Activated CD8-positive, alpha-beta memory T cell treated with anti-CD3 and anti-CD28 coated beads, Interleukin-2, amount 10 ng/mL, durations not matched to agents 7 days and 5 days (primary cell): ENCODE data around the gene ATP2A3. TPM values are rescaled to one million over a fixed set of nuclear protein-coding genes. Genes with fewer than 3 reads are reported as not detected.
A peak's percentile ranks its signal among the peaks of the same experiment; 100 is the strongest.

Experiments used
- ATAC-seq: fragments of 150-1000 bp; cut with Tn5 transposase; one replicate; pipeline ENCODE4 v1.10.0; 2021; ENCODE audit warnings: moderate library complexity
- CTCF ChIA-PET: fragments of 350-600 bp; sonication (Branson Sonifier 250); formaldehyde crosslinking; loops from one replicate; lab custom pipeline; 2021; ENCODE audit warnings: antibody characterized with exemption; lab: Charles Lee
- DNase-seq: peaks from one replicate; pipeline ENCODE4 v3.0.0-alpha.2; 2020
- H3K27ac Mint-ChIP-seq: one replicate; pipeline ENCODE4 v1.8.0; 2021; ENCODE audit warnings: mild to moderate bottlenecking, mixed read lengths
- H3K27me3 Mint-ChIP-seq: one replicate; pipeline ENCODE4 v1.8.0; 2021; ENCODE audit warnings: mixed read lengths
- H3K36me3 Mint-ChIP-seq: one replicate; pipeline ENCODE4 v1.8.0; 2021; ENCODE audit warnings: mild to moderate bottlenecking, mixed read lengths
- H3K4me1 Mint-ChIP-seq: one replicate; pipeline ENCODE4 v1.8.0; 2021; ENCODE audit warnings: mixed read lengths
- H3K4me3 Mint-ChIP-seq: one replicate; pipeline ENCODE4 v1.8.0; 2021; ENCODE audit warnings: mild to moderate bottlenecking, moderate library complexity, mixed read lengths
- H3K9me3 Mint-ChIP-seq: one replicate; pipeline ENCODE4 v1.8.0; 2022; ENCODE audit warnings: low read depth, mixed read lengths
- total RNA-seq, 2 experiments: library from RNA; stranded (reverse); gene quantifications; one replicate each; pipeline ENCODE4 v1.2.3, GENCODE V29; 2021

Gene ATP2A3
- total RNA-seq, 2 experiments from 2014 or later, result 264 to 377 TPM

DNA sequence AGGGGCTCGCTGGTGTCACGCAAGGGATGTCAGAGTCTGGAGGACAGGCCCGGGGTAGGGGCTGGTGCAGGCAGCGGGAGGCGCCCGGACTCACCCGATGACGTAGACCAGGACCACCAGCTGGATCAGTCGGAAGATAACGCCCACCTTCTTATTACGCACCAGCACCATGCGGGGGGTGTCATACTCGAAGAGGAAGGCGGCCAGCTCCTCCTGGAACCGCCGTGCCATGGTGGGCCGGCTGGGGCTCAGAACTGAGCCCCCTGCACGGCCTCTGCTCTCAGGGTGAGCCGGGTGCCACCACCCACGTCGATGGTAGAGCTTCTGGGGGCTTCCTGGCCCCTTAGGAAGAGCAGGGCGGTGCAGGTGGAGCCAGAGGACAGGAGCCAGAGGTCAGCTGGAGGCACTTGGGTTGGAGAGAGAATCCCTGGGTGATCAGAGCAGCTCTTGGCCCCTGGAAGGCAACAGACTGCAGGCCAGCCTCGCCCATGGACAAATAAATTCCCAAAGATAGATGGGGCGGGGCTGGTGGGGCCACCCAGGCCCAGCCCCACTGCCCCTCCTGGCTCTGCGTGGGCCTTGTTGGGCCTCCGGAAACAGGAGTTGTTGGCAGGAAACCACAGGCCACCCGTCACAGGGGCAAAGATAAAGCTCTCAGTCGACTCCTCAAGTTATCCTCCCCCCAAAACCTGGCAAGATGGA is 48.1 kb downstream of the ATP2A3 start, which contains the start of gene P2RX1:
Gene P2RX1 (minus strand): TSS at position 471 of the 702 bp plus-strand sequence. CDS start 240 bp downstream, at position 231.
- Mint-ChIP-seq H3K4me3 (no peak within 1 kb of the TSS), H3K27me3 (peaks cover 9% of the 10 kb centered on the region), H3K4me1 (peaks cover 36% of the 10 kb centered on the region), H3K36me3 (no peaks in the 10 kb centered on the region), H3K27ac (peak within 1 kb of the TSS; percentile 61), H3K9me3 (no peaks in the 10 kb centered on the region)
- CTCF ChIA-PET, result interaction anchor here (0.8 to 8.0 kb wide), 8 partner anchors 22 to 178 kb away, joined by 3 to 125 read pairs (median 4); partner anchors contain the start of gene NCBP3
- ATAC-seq (peak; percentile 52), DNase-seq (peak; percentile 75)

GRCh38 chr17:3915581-3915994 is 48.6 kb downstream of the ATP2A3 start:
- Mint-ChIP-seq H3K4me1 (peaks cover 37% of the 10 kb centered on the region), H3K4me3 (no peak overlapping the region), H3K27me3 (peaks cover 9% of the 10 kb centered on the region), H3K36me3 (no peaks in the 10 kb centered on the region), H3K27ac (peak overlapping the region; percentile 61), H3K9me3 (no peaks in the 10 kb centered on the region)
- ATAC-seq, result no peak
- no peak for DNase-seq
- CTCF ChIA-PET, result interaction anchor here (1.3 to 8.0 kb wide), 5 partner anchors 69 to 177 kb away, joined by 3 to 125 read pairs (median 7); partner anchors contain the start of gene NCBP3

DNA sequence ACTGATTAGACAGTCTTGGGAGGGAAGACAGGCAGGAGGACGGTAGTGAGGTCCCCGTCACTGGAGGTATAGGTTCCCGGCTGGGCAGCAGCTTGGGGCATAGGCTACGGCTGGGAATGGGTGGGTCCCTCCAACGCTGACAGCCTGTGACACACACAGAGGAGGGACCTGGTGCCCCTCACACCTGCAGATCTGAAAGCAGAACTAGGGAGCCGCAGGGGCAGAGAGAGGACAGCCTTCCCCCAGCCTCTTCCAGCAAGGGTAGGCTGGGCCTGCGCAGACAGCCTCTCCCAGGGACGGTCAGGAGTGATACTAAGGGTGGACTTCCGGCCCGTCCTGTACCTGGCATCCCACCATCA is 49.9 kb downstream of the ATP2A3 start:
- ATAC-seq, result peak; percentile 6
- CTCF ChIA-PET, result interaction anchor here (0.6 to 8.0 kb wide), 50 partner anchors 9 to 286 kb away, joined by 3 to 125 read pairs (median 5); partner anchors contain the start of genes ATP2A3, CAMKK1, CYB5D2 and NCBP3
- peak overlapping the region; percentile 9 for H3K27ac Mint-ChIP-seq
- H3K27me3 Mint-ChIP-seq, result peaks cover 9% of the 10 kb centered on the region
- H3K4me1 Mint-ChIP-seq, result peaks cover 37% of the 10 kb centered on the region
- DNase-seq, result no peak
- no peaks in the 10 kb centered on the region for H3K9me3 Mint-ChIP-seq
- no peak overlapping the region for H3K4me3 Mint-ChIP-seq
- no peaks in the 10 kb centered on the region for H3K36me3 Mint-ChIP-seq

DNA sequence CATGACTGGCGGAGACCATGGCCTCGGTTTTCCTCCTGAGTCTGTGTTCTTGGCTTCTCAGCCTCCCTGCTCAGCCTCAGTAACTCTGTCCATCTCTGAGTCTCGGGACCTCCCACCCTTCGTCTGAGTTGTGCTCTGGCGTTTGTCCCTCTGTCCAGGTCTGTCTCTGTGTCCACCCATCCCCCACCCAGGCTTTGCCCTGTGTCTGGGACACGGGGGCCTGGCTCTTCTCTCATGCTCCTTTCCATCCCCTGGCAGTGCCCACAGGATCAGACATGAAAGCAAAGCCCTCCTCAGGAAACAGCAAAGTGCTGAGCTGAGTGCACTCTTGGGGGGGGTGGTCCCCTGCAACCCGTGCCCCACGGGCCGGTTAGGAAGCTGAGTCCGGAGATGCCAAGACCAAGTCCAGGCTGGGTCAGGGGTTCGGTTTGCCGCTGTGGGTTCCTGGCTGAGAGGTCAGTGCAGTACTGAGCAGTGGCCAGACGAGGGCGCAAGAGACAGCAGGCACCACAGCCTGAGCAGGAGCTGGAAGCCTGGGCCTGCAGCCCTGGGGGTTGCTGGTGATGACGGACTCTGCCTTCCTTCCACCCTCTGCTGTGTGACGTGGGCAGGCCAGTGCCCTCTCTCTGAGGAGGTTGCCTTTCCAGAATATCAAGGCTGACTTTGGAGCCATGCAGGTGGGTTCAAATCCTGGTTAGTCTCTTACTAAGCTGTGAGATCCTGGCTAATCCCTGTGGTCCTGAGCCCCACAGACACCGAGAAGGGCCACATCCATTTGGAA is 50.5 kb downstream of the ATP2A3 start:
- H3K4me3 Mint-ChIP-seq, result no peak overlapping the region
- peaks cover 37% of the 10 kb centered on the region for H3K4me1 Mint-ChIP-seq
- no peaks in the 10 kb centered on the region for H3K9me3 Mint-ChIP-seq
- peaks cover 9% of the 10 kb centered on the region for H3K27me3 Mint-ChIP-seq
- DNase-seq, result peak; percentile 89
- CTCF ChIA-PET, result interaction anchor here (0.6 to 8.0 kb wide), 54 partner anchors 9 to 286 kb away, joined by 3 to 125 read pairs (median 5); partner anchors contain the start of genes ATP2A3, CAMKK1, CYB5D2 and NCBP3
- no peaks in the 10 kb centered on the region for H3K36me3 Mint-ChIP-seq
- peak; percentile 79 for ATAC-seq
- peak overlapping the region; percentile 9 for H3K27ac Mint-ChIP-seq

GRCh38 chr17:3912827-3913226 is 51.4 kb downstream of the ATP2A3 start:
- no peak for DNase-seq
- Mint-ChIP-seq H3K9me3 (no peaks in the 10 kb centered on the region), H3K36me3 (no peaks in the 10 kb centered on the region), H3K4me1 (peaks cover 37% of the 10 kb centered on the region), H3K27me3 (peaks cover 9% of the 10 kb centered on the region), H3K4me3 (no peak overlapping the region), H3K27ac (no peak overlapping the region)
- CTCF ChIA-PET, result interaction anchor here (1.1 to 8.0 kb wide), 21 partner anchors 8 to 200 kb away, joined by 3 to 125 read pairs (median 10); partner anchors contain the start of genes ATP2A3 and NCBP3
- no peak for ATAC-seq

DNA sequence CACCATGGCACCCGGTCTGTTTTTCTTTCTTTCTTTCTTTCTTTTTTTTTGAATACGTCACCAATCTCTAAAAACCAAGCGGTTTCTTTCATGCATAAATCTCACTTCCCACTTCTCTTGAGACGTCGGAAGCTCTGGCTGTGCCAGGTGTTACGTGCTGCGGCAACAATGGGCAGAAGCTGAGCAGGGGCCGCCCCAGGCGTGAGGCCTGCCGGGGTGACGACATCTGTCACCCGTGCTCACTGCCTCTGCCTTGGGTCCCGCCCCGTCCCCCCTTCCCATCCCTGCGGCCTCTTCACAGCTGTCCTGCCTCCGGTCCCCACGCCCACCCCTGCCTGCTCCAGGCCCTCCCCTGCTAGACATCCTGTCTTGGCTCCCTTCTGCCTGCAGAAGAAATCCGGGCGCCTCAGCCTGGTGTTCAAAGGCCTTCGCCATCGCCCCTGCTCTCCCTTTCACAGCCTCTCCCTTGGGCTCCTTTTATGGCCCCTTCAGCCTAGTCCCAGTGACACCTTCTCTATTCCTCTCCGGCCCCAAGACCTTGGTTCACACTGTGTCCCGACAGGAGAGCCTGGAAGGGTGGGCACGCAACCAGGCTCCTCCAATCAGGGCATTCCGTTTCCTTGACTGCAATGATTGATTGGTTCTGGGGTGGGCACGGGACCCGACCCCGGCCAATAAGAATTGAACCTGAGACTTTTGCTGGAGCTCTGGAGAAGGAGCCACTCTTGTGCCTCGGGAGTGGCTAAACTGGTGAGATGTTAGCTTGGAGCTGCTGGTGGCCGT is 52.8 kb downstream of the ATP2A3 start:
- CTCF ChIA-PET, result interaction anchor here (1.0 to 8.0 kb wide), 6 partner anchors 24 to 173 kb away, joined by 3 to 125 read pairs (median 16); partner anchors contain the start of gene NCBP3
- DNase-seq (no peak), ATAC-seq (peak; percentile 32)
- no peak overlapping the region for H3K27ac Mint-ChIP-seq
- peaks cover 29% of the 10 kb centered on the region for H3K4me1 Mint-ChIP-seq
- no peak overlapping the region for H3K4me3 Mint-ChIP-seq
- no peaks in the 10 kb centered on the region for H3K36me3 Mint-ChIP-seq
- peaks cover 9% of the 10 kb centered on the region for H3K27me3 Mint-ChIP-seq
- H3K9me3 Mint-ChIP-seq, result no peaks in the 10 kb centered on the region

- peaks cover 21% of the 10 kb centered on the region for H3K4me1 Mint-ChIP-seq
- no peak overlapping the region for H3K27ac Mint-ChIP-seq
- DNase-seq (no peak), ATAC-seq (no peak)
- peaks cover 9% of the 10 kb centered on the region for H3K27me3 Mint-ChIP-seq
- H3K9me3 Mint-ChIP-seq, result no peaks in the 10 kb centered on the region
- CTCF ChIA-PET, result interaction anchor here (0.7 to 8.0 kb wide), 4 partner anchors 19 to 172 kb away, joined by 3 to 125 read pairs (median 15); no protein-coding TSS in a partner anchor
- H3K4me3 Mint-ChIP-seq, result no peak overlapping the region
- no peaks in the 10 kb centered on the region for H3K36me3 Mint-ChIP-seq
Measured at GRCh38 chr17:3910420-3911270, 53.6 kb downstream of the ATP2A3 start.

DNA sequence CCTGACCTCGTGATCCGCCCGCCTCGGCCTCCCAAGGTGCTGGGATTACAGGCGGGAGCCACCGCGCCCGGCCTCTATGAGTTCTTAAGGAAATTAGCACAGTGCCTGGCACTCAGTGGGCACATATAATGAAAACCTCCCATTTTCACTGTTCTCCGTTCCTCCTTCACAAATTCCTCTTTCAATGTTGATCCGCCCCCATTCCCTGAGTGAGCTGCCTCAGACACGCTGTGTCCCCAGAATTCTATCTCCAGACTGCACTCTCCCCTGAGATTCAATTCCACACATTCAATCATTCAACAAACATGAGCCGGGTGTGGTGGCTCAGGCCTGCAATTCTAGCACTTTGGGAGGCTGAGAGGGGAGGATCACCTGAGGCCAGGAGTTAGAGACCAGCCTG is 55.0 kb downstream of the ATP2A3 start:
- Mint-ChIP-seq H3K4me3 (no peak overlapping the region), H3K27ac (no peak overlapping the region), H3K36me3 (no peaks in the 10 kb centered on the region), H3K27me3 (peaks cover 9% of the 10 kb centered on the region), H3K9me3 (no peaks in the 10 kb centered on the region), H3K4me1 (peaks cover 16% of the 10 kb centered on the region)
- no peak for ATAC-seq
- CTCF ChIA-PET, result no interaction called here
- no peak for DNase-seq

GRCh38 chr17:3907483-3908216 is 56.6 kb downstream of the ATP2A3 start:
- peaks cover 7% of the 10 kb centered on the region for H3K4me1 Mint-ChIP-seq

DNA sequence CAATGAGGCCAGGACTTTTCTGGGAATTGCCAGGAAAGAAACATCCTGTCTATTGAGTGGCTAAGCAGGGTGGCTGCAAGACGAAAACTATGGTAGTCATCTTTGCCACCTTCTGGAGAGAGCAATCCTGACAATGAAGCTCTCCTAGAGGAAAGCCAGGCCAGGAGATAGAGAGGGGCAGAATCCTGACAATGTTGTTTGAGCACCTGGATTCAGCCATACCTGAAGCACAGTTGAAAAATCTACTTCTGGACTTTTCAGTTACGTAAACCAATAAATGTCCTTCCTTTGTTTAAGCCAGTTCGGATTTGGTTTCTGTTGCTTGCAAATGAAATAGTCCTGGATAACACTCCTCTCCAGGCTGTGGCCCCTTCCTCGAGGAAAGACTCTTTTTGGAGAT is 57.4 kb downstream of the ATP2A3 start:
- H3K4me3 Mint-ChIP-seq, result no peak overlapping the region
- ATAC-seq (no peak), DNase-seq (no peak)
- H3K36me3 Mint-ChIP-seq, result no peaks in the 10 kb centered on the region
- no peak overlapping the region for H3K27ac Mint-ChIP-seq
- CTCF ChIA-PET, result interaction anchor here (1.1 to 1.6 kb wide), 4 partner anchors 43 to 98 kb away, joined by 4 to 6 read pairs (median 4); no protein-coding TSS in a partner anchor
- peaks cover 7% of the 10 kb centered on the region for H3K4me1 Mint-ChIP-seq
- H3K27me3 Mint-ChIP-seq, result peaks cover 4% of the 10 kb centered on the region
- H3K9me3 Mint-ChIP-seq, result no peaks in the 10 kb centered on the region

More at GRCh38 chr17:3907483-3908216, 56.6 kb downstream of the ATP2A3 start:
- Mint-ChIP-seq H3K36me3 (no peaks in the 10 kb centered on the region), H3K9me3 (no peaks in the 10 kb centered on the region), H3K27ac (no peak overlapping the region), H3K4me3 (no peak overlapping the region), H3K27me3 (peaks cover 6% of the 10 kb centered on the region)
- no peak for ATAC-seq
- no peak for DNase-seq
- CTCF ChIA-PET, result interaction anchor here (1.1 to 1.6 kb wide), 4 partner anchors 44 to 97 kb away, joined by 4 to 6 read pairs (median 4); no protein-coding TSS in a partner anchor

GRCh38 chr17:3905017-3905520 is 59.2 kb downstream of the ATP2A3 start:
- Mint-ChIP-seq H3K4me1 (no peaks in the 10 kb centered on the region), H3K4me3 (no peak overlapping the region), H3K27ac (no peak overlapping the region), H3K27me3 (no peaks in the 10 kb centered on the region), H3K9me3 (no peaks in the 10 kb centered on the region), H3K36me3 (no peaks in the 10 kb centered on the region)
- CTCF ChIA-PET, result interaction anchor here (1.6 to 3.8 kb wide), 2 partner anchors 9 to 42 kb away, joined by 6 to 16 read pairs; no protein-coding TSS in a partner anchor
- DNase-seq (no peak), ATAC-seq (no peak)
